HepG2 (cell line): ENCODE data around the gene PPP4C.

Experiments
- CREM ChIP-seq, 2 experiments: sonication (generic) in 1 of 2; formaldehyde crosslinking in 1 of 2; IDR thresholded peaks; 2 replicates each; pipeline versions ENCODE4 v1.4.0 to v1.6.1; 2016 to 2020; ENCODE audit warnings: antibody characterized with exemption in 1 of 2, mild to moderate bottlenecking in 1 of 2, missing genetic modification reagents in 1 of 2
- CTCF ChIP-seq: sonication (generic); formaldehyde crosslinking; IDR thresholded peaks from 2 replicates; pipeline ENCODE4 v1.5.0; 2020; ENCODE audit warnings: mild to moderate bottlenecking, missing genetic modification reagents, moderate library complexity
- EP300 ChIP-seq, 3 experiments: sonication (generic) in 1 of 3; formaldehyde crosslinking in 1 of 3; IDR thresholded peaks; 2 replicates each; pipeline versions ENCODE4 v1.5.1 to v1.6.1; 2011 to 2020; ENCODE audit warnings: low read depth in 2 of 3, low read length in 2 of 3, borderline replicate concordance in 1 of 3, improper control_type of control experiment in 1 of 3, mild to moderate bottlenecking in 1 of 3, missing genetic modification reagents in 1 of 3, moderate library complexity in 1 of 3
- RXRA ChIP-seq: sonication (generic); formaldehyde crosslinking; IDR thresholded peaks from 2 replicates; pipeline ENCODE4 v1.5.1; 2020; ENCODE audit warnings: missing genetic modification reagents
- STAG1 ChIP-seq: sonication (generic); formaldehyde crosslinking; IDR thresholded peaks from 2 replicates; pipeline ENCODE4 v1.4.0; 2020; ENCODE audit warnings: missing genetic modification reagents
- TBX3 ChIP-seq: fragments of 450-650 bp; IDR thresholded peaks from 2 replicates; pipeline ENCODE4 v1.6.1; 2017; ENCODE audit warnings: antibody characterized with exemption, mild to moderate bottlenecking, inconsistent platforms, borderline replicate concordance
- USF2 ChIP-seq, 2 experiments: sonication (generic) in 1 of 2; formaldehyde crosslinking in 1 of 2; IDR thresholded peaks; 2 replicates each; pipeline versions ENCODE4 v1.5.1 to v1.6.1; 2011 to 2020; ENCODE audit warnings: borderline replicate concordance in 1 of 2, low read depth in 1 of 2, low read length in 1 of 2, mild to moderate bottlenecking in 1 of 2, missing genetic modification reagents in 1 of 2, moderate library complexity in 1 of 2

GRCh38 chr16:30124985-30125379, 49.2 kb downstream of the PPP4C start:
- TF ChIP-seq CTCF (CRISPR knock-in tag) (no peak), CREM (IDR thresholded peaks at IDR 0.05) (no peak), CREM (CRISPR knock-in tag; IDR thresholded peaks at IDR 0.05) (no peak), EP300 (IDR thresholded peaks at IDR 0.05; ENCODE audit: low read depth in 2 of 2, low read length in 2 of 2) (no peak), EP300 (CRISPR knock-in tag; IDR thresholded peaks at IDR 0.05; ENCODE audit: borderline replicate concordance) (no peak), RXRA (CRISPR knock-in tag) (no peak), TBX3 (no peak), STAG1 (CRISPR knock-in tag) (no peak), USF2 (IDR thresholded peaks at IDR 0.05; ENCODE audit: low read depth, low read length) (no peak), USF2 (CRISPR knock-in tag; IDR thresholded peaks at IDR 0.05; ENCODE audit: borderline replicate concordance) (no peak)
